DOHH2 (cell line): ENCODE measurements around the gene NYNRIN.

Experiments
- H3F3A ChIP-seq: fragments of 200-600 bp; sonication (generic), shearing (Covaris generic); 2 replicates; pipeline ENCODE4 v1.6.0; 2016; ENCODE audit warnings: antibody characterized with exemption, mild to moderate bottlenecking; ENCODE audit not compliant: control insufficient read depth, insufficient read depth
- H3K27ac ChIP-seq: fragments of 200-600 bp; sonication (generic); 2 replicates; pipeline ENCODE4 v1.5.1; 2014; ENCODE audit warnings: low read depth, mild to moderate bottlenecking, low read length, moderate library complexity
- H3K27me3 ChIP-seq: fragments of 200-600 bp; sonication (generic); 2 replicates; pipeline ENCODE4 v1.6.1; 2014; ENCODE audit warnings: mild to moderate bottlenecking, low read length, mixed read lengths; ENCODE audit not compliant: control insufficient read depth
- H3K36me3 ChIP-seq: fragments of 200-600 bp; sonication (generic); 2 replicates; pipeline ENCODE4 v1.6.1; 2014; ENCODE audit warnings: mild to moderate bottlenecking, low read length, moderate library complexity, mixed read lengths; ENCODE audit not compliant: control insufficient read depth
- H3K4me1 ChIP-seq: fragments of 200-600 bp; sonication (generic); 2 replicates; pipeline ENCODE4 v1.6.1; 2014; ENCODE audit warnings: mild to moderate bottlenecking, low read length, mixed read lengths; ENCODE audit not compliant: control insufficient read depth
- H3K4me2 ChIP-seq: fragments of 200-600 bp; sonication (generic); 2 replicates; pipeline ENCODE4 v1.6.0; 2014; ENCODE audit warnings: mild to moderate bottlenecking, low read length, moderate library complexity
- H3K4me3 ChIP-seq: fragments of 200-600 bp; sonication (generic); 2 replicates; pipeline ENCODE4 v1.5.1; 2014; ENCODE audit warnings: mild to moderate bottlenecking, low read length, mixed read lengths
- H3K79me2 ChIP-seq: fragments of 200-600 bp; sonication (generic); 2 replicates; pipeline ENCODE4 v1.6.1; 2014; ENCODE audit warnings: mild to moderate bottlenecking, low read length, mixed read lengths; ENCODE audit not compliant: control insufficient read depth
- H3K9me2 ChIP-seq: fragments of 200-600 bp; sonication (generic); replicated peaks from 2 replicates; pipeline ENCODE4 v1.6.1; 2014; ENCODE audit warnings: mild to moderate bottlenecking, low read length, mixed read lengths; ENCODE audit not compliant: control insufficient read depth
- H3K9me3 ChIP-seq: fragments of 200-600 bp; sonication (generic); 2 replicates; pipeline ENCODE4 v1.6.1; 2014; ENCODE audit warnings: antibody characterized with exemption, low read length, mixed read lengths; ENCODE audit not compliant: control insufficient read depth, insufficient read depth
- H4K20me1 ChIP-seq: fragments of 200-600 bp; sonication (generic); 2 replicates; pipeline ENCODE4 v1.6.0; 2014; ENCODE audit warnings: low read depth, mild to moderate bottlenecking, antibody characterized with exemption, low read length, moderate library complexity; ENCODE audit not compliant: control insufficient read depth, insufficient read depth
- CTCF ChIP-seq: fragments of 200-600 bp; sonication (generic); IDR thresholded peaks from one replicate; pipeline ENCODE4 v1.5.1; 2014; ENCODE audit warnings: antibody characterized with exemption, mild to moderate bottlenecking, low read depth, low read length; ENCODE audit not compliant: poor library complexity, severe bottlenecking
- EZH2phosphoT487 ChIP-seq: fragments of 200-600 bp; sonication (generic); IDR thresholded peaks from 2 replicates; pipeline ENCODE4 v1.6.1; 2017; ENCODE audit warnings: borderline replicate concordance, mild to moderate bottlenecking, antibody characterized with exemption, low read length, moderate library complexity, mixed read lengths

NYNRIN gene

DNA sequence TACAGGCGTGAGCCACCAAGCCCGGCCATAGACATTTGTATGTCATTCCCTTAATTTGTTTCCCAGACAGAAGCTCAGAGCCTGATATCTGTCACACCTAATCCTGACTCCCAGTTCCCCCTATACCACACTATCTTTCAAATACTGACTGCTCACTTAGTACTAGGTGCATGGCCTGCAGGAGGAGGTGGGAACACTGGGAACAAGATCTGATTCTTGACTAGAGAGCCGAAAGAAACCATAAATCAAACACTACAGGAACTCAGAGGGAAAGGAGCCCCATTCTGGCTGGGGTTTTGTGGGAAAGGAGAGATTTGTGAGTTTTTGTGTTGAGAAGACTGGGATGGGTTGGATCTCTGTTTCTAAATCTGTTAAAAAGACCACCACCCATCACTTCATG lies 35.9 kb downstream of the NYNRIN start:
- H3K27me3 ChIP-seq = no peaks in the 10 kb centered on the region
- peaks cover 3% of the 10 kb centered on the region; the same call in 1 of the 2 replicates for H3F3A ChIP-seq
- peaks cover 29% of the 10 kb centered on the region for H3K79me2 ChIP-seq
- peaks cover 72% of the 10 kb centered on the region for H3K36me3 ChIP-seq
- H3K4me3 ChIP-seq = no peak overlapping the region
- H4K20me1 ChIP-seq = peaks cover 6% of the 10 kb centered on the region; the same call in 1 of the 2 replicates
- no peak overlapping the region for H3K4me2 ChIP-seq
- H3K9me3 ChIP-seq = no peaks in the 10 kb centered on the region
- H3K9me2 ChIP-seq = no peaks in the 10 kb centered on the region
- peaks cover 43% of the 10 kb centered on the region for H3K4me1 ChIP-seq
- no peak for TF ChIP-seq CTCF
- TF ChIP-seq EZH2phosphoT487 = no peak
- no peak overlapping the region for H3K27ac ChIP-seq

- Histone ChIP-seq H3K79me2 (peaks cover 30% of the 10 kb centered on the region), H3K4me2 (no peak overlapping the region), H4K20me1 (peaks cover 6% of the 10 kb centered on the region; the same call in 1 of the 2 replicates), H3K27ac (no peak overlapping the region), H3K36me3 (peaks cover 78% of the 10 kb centered on the region), H3K4me1 (peaks cover 43% of the 10 kb centered on the region), H3F3A (peaks cover 3% of the 10 kb centered on the region; the same call in 1 of the 2 replicates), H3K4me3 (no peak overlapping the region), H3K9me2 (no peaks in the 10 kb centered on the region), H3K27me3 (no peaks in the 10 kb centered on the region), H3K9me3 (no peaks in the 10 kb centered on the region)
- TF ChIP-seq CTCF (no peak), EZH2phosphoT487 (no peak)
Measured at GRCh38 chr14:24435192-24435810, 36.5 kb downstream of the NYNRIN start.

GRCh38 chr14:24435998-24436354 lies 37.2 kb downstream of the NYNRIN start:
- Histone ChIP-seq H3K79me2 (peaks cover 30% of the 10 kb centered on the region), H4K20me1 (peaks cover 6% of the 10 kb centered on the region; the same call in 1 of the 2 replicates), H3K27ac (peak overlapping the region; percentile 72), H3K4me3 (0 out of 2 replicates have a peak overlapping the region, but pooled peaks have one; percentile 53), H3K4me2 (peak overlapping the region; percentile 70), H3K9me3 (no peaks in the 10 kb centered on the region), H3K4me1 (peaks cover 43% of the 10 kb centered on the region), H3K36me3 (peaks cover 84% of the 10 kb centered on the region), H3F3A (peaks cover 3% of the 10 kb centered on the region; the same call in 1 of the 2 replicates), H3K27me3 (no peaks in the 10 kb centered on the region), H3K9me2 (no peaks in the 10 kb centered on the region)
- TF ChIP-seq EZH2phosphoT487 (no peak), CTCF (no peak)
